H9 (cell line): Measurements from ENCODE around the gene CEP89. TPM values are rescaled to one million over a fixed set of nuclear protein-coding genes. Genes with fewer than 3 reads are reported as not detected.

Source experiments
- DNase-seq: peaks from one replicate; pipeline ENCODE4 v3.0.0-alpha.2; 2017
- H2AFZ ChIP-seq: one replicate; pipeline ENCODE4 v1.6.1; 2013; ENCODE audit warnings: mild to moderate bottlenecking, low read length, control low read depth, moderate library complexity
- H2AK5ac ChIP-seq: 2 replicates; pipeline ENCODE4 v1.6.1; 2013; ENCODE audit warnings: low read length, control low read depth, mixed read lengths; ENCODE audit not compliant: insufficient read length
- H2BK120ac ChIP-seq: one replicate; pipeline ENCODE4 v1.6.1; 2013; ENCODE audit warnings: low read depth, mild to moderate bottlenecking, low read length, control low read depth, inconsistent platforms; ENCODE audit not compliant: poor library complexity, severe bottlenecking
- H2BK12ac ChIP-seq: 2 replicates; pipeline ENCODE4 v1.6.1; 2013; ENCODE audit warnings: low read length, control low read depth, mixed read lengths, low read depth; ENCODE audit not compliant: insufficient read length
- H2BK15ac ChIP-seq: 2 replicates; pipeline ENCODE4 v1.6.1; 2013; ENCODE audit warnings: low read depth, low read length, control low read depth
- H2BK20ac ChIP-seq: one replicate; pipeline ENCODE4 v1.6.1; 2013; ENCODE audit warnings: low read depth, mild to moderate bottlenecking, low read length, control low read depth, inconsistent platforms; ENCODE audit not compliant: poor library complexity, severe bottlenecking
- H2BK5ac ChIP-seq: 2 replicates; pipeline ENCODE4 v1.6.1; 2013; ENCODE audit warnings: low read length, control low read depth, mixed read lengths; ENCODE audit not compliant: insufficient read length
- H3K14ac ChIP-seq: 2 replicates; pipeline ENCODE4 v1.6.1; 2013; ENCODE audit warnings: low read length, control low read depth; ENCODE audit not compliant: insufficient read depth
- H3K18ac ChIP-seq: 2 replicates; pipeline ENCODE4 v1.6.1; 2013; ENCODE audit warnings: low read depth, mild to moderate bottlenecking, mixed read lengths, low read length, control low read depth; ENCODE audit not compliant: insufficient read length
- H3K23ac ChIP-seq: 2 replicates; pipeline ENCODE4 v1.6.1; 2013; ENCODE audit warnings: low read length, control low read depth, mixed read lengths, low read depth; ENCODE audit not compliant: insufficient read length
- H3K23me2 ChIP-seq: 2 replicates; pipeline ENCODE4 v1.6.1; 2013; ENCODE audit warnings: low read depth, mild to moderate bottlenecking, mixed read lengths, low read length, control low read depth; ENCODE audit not compliant: insufficient read length, poor library complexity, severe bottlenecking
- H3K27ac ChIP-seq: 2 replicates; pipeline ENCODE4 v1.5.1; 2013; ENCODE audit warnings: low read length, control low read depth, mixed read lengths, low read depth; ENCODE audit not compliant: insufficient read length
- H3K27me3 ChIP-seq: 2 replicates; pipeline ENCODE4 v1.6.1; 2013; ENCODE audit warnings: low read length, control low read depth, inconsistent platforms; ENCODE audit not compliant: insufficient read depth
- H3K4ac ChIP-seq: 2 replicates; pipeline ENCODE4 v1.6.1; 2013; ENCODE audit warnings: low read depth, mild to moderate bottlenecking, control low read depth, inconsistent platforms, low read length, moderate library complexity
- H3K4me1 ChIP-seq: 2 replicates; pipeline ENCODE4 v1.6.1; 2013; ENCODE audit warnings: low read length, control low read depth, inconsistent platforms; ENCODE audit not compliant: insufficient read depth
- H3K4me2 ChIP-seq: 2 replicates; pipeline ENCODE4 v1.6.1; 2013; ENCODE audit warnings: low read length, control low read depth, mixed read lengths; ENCODE audit not compliant: insufficient read length, insufficient read depth
- H3K56ac ChIP-seq: 2 replicates; pipeline ENCODE4 v1.6.1; 2013; ENCODE audit warnings: low read depth, mild to moderate bottlenecking, mixed read lengths, low read length, control low read depth; ENCODE audit not compliant: insufficient read length
- H3K79me1 ChIP-seq: 2 replicates; pipeline ENCODE4 v1.6.1; 2013; ENCODE audit warnings: low read depth, mild to moderate bottlenecking, moderate library complexity, low read length, control low read depth, inconsistent platforms; ENCODE audit not compliant: insufficient read depth, poor library complexity, severe bottlenecking
- H3K79me2 ChIP-seq: 2 replicates; pipeline ENCODE4 v1.6.1; 2013; ENCODE audit warnings: low read length, control low read depth, inconsistent platforms; ENCODE audit not compliant: insufficient read depth
- H3K9ac ChIP-seq: 2 replicates; pipeline ENCODE4 v1.6.1; 2013; ENCODE audit warnings: low read length, control low read depth, mixed read lengths; ENCODE audit not compliant: insufficient read length; ENCODE audit errors: extremely low read depth
- H3K9me3 ChIP-seq: one replicate; pipeline ENCODE4 v1.6.1; 2013; ENCODE audit warnings: low read depth, low read length, inconsistent platforms; ENCODE audit not compliant: control insufficient read depth
- H3T11ph ChIP-seq: one replicate; pipeline ENCODE4 v1.6.1; 2013; ENCODE audit warnings: mild to moderate bottlenecking, low read length, control low read depth, inconsistent platforms
- H4K20me1 ChIP-seq: one replicate; pipeline ENCODE4 v1.6.1; 2013; ENCODE audit not compliant: control insufficient read depth, insufficient read length, insufficient read depth
- H4K5ac ChIP-seq: 2 replicates; pipeline ENCODE4 v1.6.1; 2013; ENCODE audit warnings: low read depth, mild to moderate bottlenecking, mixed read lengths, low read length, control low read depth; ENCODE audit not compliant: insufficient read length
- H4K8ac ChIP-seq: replicated peaks from 2 replicates; pipeline ENCODE4 v1.6.1; 2013; ENCODE audit warnings: low read length, control low read depth, mixed read lengths, low read depth; ENCODE audit not compliant: insufficient read length
- H4K91ac ChIP-seq: 2 replicates; pipeline ENCODE4 v1.6.1; 2013; ENCODE audit warnings: low read depth, mild to moderate bottlenecking, moderate library complexity, mixed read lengths, low read length, control low read depth; ENCODE audit not compliant: insufficient read length
- H3K27ac Mint-ChIP-seq, 3 experiments: 2 replicates in 2 of 3; 3 replicates in 1 of 3; pipeline ENCODE4 v1.8.0; 2020 to 2021; ENCODE audit warnings: mixed read lengths in 3 of 3, mild to moderate bottlenecking in 1 of 3, moderate library complexity in 1 of 3
- H3K27me3 Mint-ChIP-seq: 2 replicates; pipeline ENCODE4 v1.8.0; 2021; ENCODE audit warnings: low read depth, mild to moderate bottlenecking, moderate library complexity, mixed read lengths
- H3K36me3 Mint-ChIP-seq, 3 experiments: 2 replicates in 2 of 3; 3 replicates in 1 of 3; pipeline ENCODE4 v1.8.0; 2020 to 2021; ENCODE audit warnings: low read depth in 3 of 3, mixed read lengths in 3 of 3; ENCODE audit not compliant: insufficient read depth in 1 of 3
- H3K4me1 Mint-ChIP-seq, 2 experiments: 2 replicates each; pipeline ENCODE4 v1.8.0; 2020; ENCODE audit warnings: mixed read lengths in 2 of 2
- H3K4me3 Mint-ChIP-seq, 2 experiments: 2 replicates in 1 of 2; 3 replicates in 1 of 2; pipeline ENCODE4 v1.8.0; 2020 to 2021; ENCODE audit warnings: mild to moderate bottlenecking in 2 of 2, mixed read lengths in 2 of 2, moderate library complexity in 1 of 2
- H3K9me3 Mint-ChIP-seq, 2 experiments: 2 replicates in 1 of 2; 3 replicates in 1 of 2; pipeline ENCODE4 v1.8.0; 2020; ENCODE audit warnings: mild to moderate bottlenecking in 2 of 2, mixed read lengths in 2 of 2, moderate library complexity in 1 of 2
- CTCF ChIP-seq: fragments of 200-600 bp; sonication (generic); conservative IDR thresholded peaks from 3 replicates; pipeline ENCODE4 v1.8.0; 2021; ENCODE audit warnings: antibody characterized with exemption, mild to moderate bottlenecking
- WGBS: extraction: QIAGEN DNeasy Blood & Tissue Kit; methylation state at CpG from one replicate; pipeline ENCODE4 v1.1.7; 2013; ENCODE audit warnings: missing lambda C conversion rate, low lambda C conversion rate, mixed read lengths; ENCODE audit not compliant: insufficient read length; ENCODE audit errors: extremely low coverage; 5-methylcytosine and 5-hydroxymethylcytosine counted together
- total RNA-seq: library from RNA; stranded (reverse); gene quantifications from 2 replicates; pipeline ENCODE4 v1.2.1, GENCODE V29; 2021

The CEP89 gene
- total RNA-seq, 1 experiment from 2014 or later: 22.1 TPM

GRCh38 chr19:32874605-32875004 lies 97.2 kb downstream of the CEP89 start:
- Histone ChIP-seq H3K79me1 (no peaks in the 10 kb centered on the region), H3K23me2 (no peaks in the 10 kb centered on the region), H2AFZ (no peak overlapping the region), H2BK15ac (no peak overlapping the region), H2BK12ac (no peak overlapping the region), H3K56ac (no peak overlapping the region), H3K23ac (no peak overlapping the region), H4K8ac (no peak overlapping the region), H3K27me3 (no peaks in the 10 kb centered on the region), H3K27ac (no peak overlapping the region), H3T11ph (no peak overlapping the region), H3K4ac (no peak overlapping the region), H3K9ac (no peak overlapping the region), H2BK20ac (no peak overlapping the region), H2BK5ac (no peak overlapping the region), H2AK5ac (no peak overlapping the region), H3K9me3 (no peaks in the 10 kb centered on the region), H3K18ac (no peak overlapping the region), H3K4me2 (no peak overlapping the region), H3K4me1 (no peaks in the 10 kb centered on the region), H4K91ac (no peak overlapping the region), H3K79me2 (no peaks in the 10 kb centered on the region), H4K20me1 (no peaks in the 10 kb centered on the region), H3K14ac (no peak overlapping the region), H4K5ac (no peak overlapping the region), H2BK120ac (no peak overlapping the region)
- TF ChIP-seq CTCF: no peak
- H3K4me1 Mint-ChIP-seq: peaks cover 30% of the 10 kb centered on the region in 2 experiments
- DNase-seq: no peak
- H3K9me3 Mint-ChIP-seq: no peaks in the 10 kb centered on the region; a peak in 1 of 5 replicates
- no peaks in the 10 kb centered on the region for H3K27me3 Mint-ChIP-seq
- H3K4me3 Mint-ChIP-seq: no peak overlapping the region; a peak in 1 of 5 replicates
- peaks cover 0 to 9% (median 2%) of the 10 kb centered on the region in 3 experiments; a peak in 2 of 7 replicates for H3K36me3 Mint-ChIP-seq
- H3K27ac Mint-ChIP-seq: no peak overlapping the region; a peak in 1 of 7 replicates
- WGBS: no CpG with 5 or more reads among the region's 9 CpGs
